ENCODE results near the gene SORBS1. TPM values are rescaled to one million over a fixed set of nuclear protein-coding genes. Genes with fewer than 3 reads are reported as not detected.

The SORBS1 gene
- total RNA-seq, 1 donor from 2014 or later, result 5.1 TPM

- H3K27me3 Mint-ChIP-seq (ENCODE audit: low read depth, unreplicated experiment), result peaks cover 37% of the 10 kb centered on the region
- no peak overlapping the region for H3K27ac Mint-ChIP-seq (ENCODE audit: unreplicated experiment)
Measured at GRCh38 chr10:95578619-95579018, 17.4 kb upstream of the SORBS1 start.

GRCh38 chr10:95574649-95575365 lies 13.6 kb upstream of the SORBS1 start:
- Mint-ChIP-seq H3K27ac (ENCODE audit: unreplicated experiment) (no peak overlapping the region), H3K27me3 (ENCODE audit: low read depth, unreplicated experiment) (peaks cover 24% of the 10 kb centered on the region), H3K36me3 (ENCODE audit: low read depth, unreplicated experiment) (no peaks in the 10 kb centered on the region), H3K4me3 (ENCODE audit: unreplicated experiment) (no peak overlapping the region), H3K9me3 (ENCODE audit: unreplicated experiment) (no peaks in the 10 kb centered on the region), H3K4me1 (ENCODE audit: low read depth, unreplicated experiment) (peaks cover 3% of the 10 kb centered on the region)
- Histone ChIP-seq H4K20me1 (ENCODE audit: insufficient read depth, low read length) (no peaks in the 10 kb centered on the region), H3K4me2 (ENCODE audit: low read length) (no peak overlapping the region), H3K27me3 (ENCODE audit: insufficient read depth, low read length) (peaks cover 2% of the 10 kb centered on the region), H3K27ac (ENCODE audit: low read depth, low read length) (no peak overlapping the region), H3K9me3 (ENCODE audit: insufficient read depth, low read depth, low read length) (no peaks in the 10 kb centered on the region), H3K4me1 (ENCODE audit: insufficient read depth, low read length) (no peaks in the 10 kb centered on the region), H3K79me2 (ENCODE audit: insufficient read depth, low read length) (no peaks in the 10 kb centered on the region), H3K9ac (ENCODE audit: low read length) (no peak overlapping the region), H3K4me3 (ENCODE audit: insufficient read depth, low read depth, low read length) (no peak overlapping the region), H3K36me3 (ENCODE audit: insufficient read depth, low read length) (no peaks in the 10 kb centered on the region), H2AFZ (ENCODE audit: low read depth, low read length) (no peak overlapping the region)
- TF ChIP-seq EZH2 (IDR thresholded peaks at IDR 0.05; ENCODE audit: insufficient read depth, low read length), result no peak
- no peak for TF ChIP-seq CTCF (IDR thresholded peaks at IDR 0.05; ENCODE audit: insufficient read depth, low read depth, low read length)
- FAIRE-seq (no peak), DNase-seq (ENCODE audit: low read depth) (no peak)

More at GRCh38 chr10:95578619-95579018, 17.4 kb upstream of the SORBS1 start:
- Histone ChIP-seq H2AFZ (ENCODE audit: low read depth, low read length) (no peak overlapping the region), H3K79me2 (ENCODE audit: insufficient read depth, low read length) (no peaks in the 10 kb centered on the region), H3K27me3 (ENCODE audit: insufficient read depth, low read length) (peaks cover 4% of the 10 kb centered on the region), H3K4me3 (ENCODE audit: insufficient read depth, low read depth, low read length) (no peak overlapping the region), H3K27ac (ENCODE audit: low read depth, low read length) (no peak overlapping the region), H3K4me2 (ENCODE audit: low read length) (no peak overlapping the region), H4K20me1 (ENCODE audit: insufficient read depth, low read length) (no peaks in the 10 kb centered on the region), H3K4me1 (ENCODE audit: insufficient read depth, low read length) (no peaks in the 10 kb centered on the region), H3K9me3 (ENCODE audit: insufficient read depth, low read depth, low read length) (no peaks in the 10 kb centered on the region), H3K36me3 (ENCODE audit: insufficient read depth, low read length) (no peaks in the 10 kb centered on the region), H3K9ac (ENCODE audit: low read length) (no peak overlapping the region)
- TF ChIP-seq CTCF (IDR thresholded peaks at IDR 0.05; ENCODE audit: insufficient read depth, low read depth, low read length) (no peak), EZH2 (IDR thresholded peaks at IDR 0.05; ENCODE audit: insufficient read depth, low read length) (no peak)
- no peak overlapping the region for H3K4me3 Mint-ChIP-seq (ENCODE audit: unreplicated experiment)
- peaks cover 3% of the 10 kb centered on the region for H3K4me1 Mint-ChIP-seq (ENCODE audit: low read depth, unreplicated experiment)
- H3K9me3 Mint-ChIP-seq (ENCODE audit: unreplicated experiment), result no peaks in the 10 kb centered on the region
- DNase-seq (ENCODE audit: low read depth) (no peak), FAIRE-seq (no peak)
- H3K36me3 Mint-ChIP-seq (ENCODE audit: low read depth, unreplicated experiment), result no peaks in the 10 kb centered on the region

GRCh38 chr10:95573964-95574604 lies 12.9 kb upstream of the SORBS1 start:
- no peak overlapping the region for H3K9ac ChIP-seq (ENCODE audit: low read length)
- no peak for FAIRE-seq
- H3K4me2 ChIP-seq (ENCODE audit: low read length), result no peak overlapping the region
- no peak for DNase-seq (ENCODE audit: low read depth)
- H3K9me3 ChIP-seq (ENCODE audit: insufficient read depth, low read depth, low read length), result no peaks in the 10 kb centered on the region
- H3K4me3 Mint-ChIP-seq (ENCODE audit: unreplicated experiment), result no peak overlapping the region
- no peaks in the 10 kb centered on the region for H3K36me3 Mint-ChIP-seq (ENCODE audit: low read depth, unreplicated experiment)
- H3K27ac ChIP-seq (ENCODE audit: low read depth, low read length), result no peak overlapping the region
- no peaks in the 10 kb centered on the region for H3K4me1 ChIP-seq (ENCODE audit: insufficient read depth, low read length)
- H4K20me1 ChIP-seq (ENCODE audit: insufficient read depth, low read length), result no peaks in the 10 kb centered on the region
- H3K27me3 Mint-ChIP-seq (ENCODE audit: low read depth, unreplicated experiment), result peaks cover 17% of the 10 kb centered on the region
- H3K36me3 ChIP-seq (ENCODE audit: insufficient read depth, low read length), result no peaks in the 10 kb centered on the region
- no peaks in the 10 kb centered on the region for H3K4me1 Mint-ChIP-seq (ENCODE audit: low read depth, unreplicated experiment)
- no peak overlapping the region for H2AFZ ChIP-seq (ENCODE audit: low read depth, low read length)
- H3K27ac Mint-ChIP-seq (ENCODE audit: unreplicated experiment), result no peak overlapping the region
- H3K9me3 Mint-ChIP-seq (ENCODE audit: unreplicated experiment), result no peaks in the 10 kb centered on the region
- TF ChIP-seq EZH2 (IDR thresholded peaks at IDR 0.05; ENCODE audit: insufficient read depth, low read length), result no peak
- TF ChIP-seq CTCF (IDR thresholded peaks at IDR 0.05; ENCODE audit: insufficient read depth, low read depth, low read length), result no peak
- H3K79me2 ChIP-seq (ENCODE audit: insufficient read depth, low read length), result no peaks in the 10 kb centered on the region
- no peak overlapping the region for H3K4me3 ChIP-seq (ENCODE audit: insufficient read depth, low read depth, low read length)
- peaks cover 2% of the 10 kb centered on the region for H3K27me3 ChIP-seq (ENCODE audit: insufficient read depth, low read length)

Measured in astrocyte (in vitro differentiated cells and primary cell).